Panc1 (cell line): Measurements from ENCODE around the gene PRRT1B. TPM values are rescaled to one million over a fixed set of nuclear protein-coding genes. Genes with fewer than 3 reads are reported as not detected.

ENCODE experiments used
- ATAC-seq: fragments of 200-7000 bp; cut with Tn5 transposase; 2 replicates; pipeline ENCODE4 v1.9.1; 2020; ENCODE audit warnings: mild to moderate bottlenecking, moderate library complexity
- BruUV-seq: library from RNA; stranded (reverse); fragments of 400-500 nt; replicated peaks from 2 replicates; lab custom pipeline; 2021; lab: Mats Ljungman, UMichigan
- CTCF ChIA-PET: fragments of 300-600 bp; sonication (Branson Sonifier 250); formaldehyde crosslinking; loops from one replicate; lab custom pipeline; 2022; ENCODE audit warnings: antibody characterized with exemption; lab: Charles Lee
- POLR2A ChIA-PET: fragments of 300-600 bp; sonication (Branson Sonifier 250); formaldehyde crosslinking; loops from one replicate; lab custom pipeline; 2022; ENCODE audit warnings: antibody characterized with exemption; lab: Charles Lee
- DNase-seq: peaks from one replicate; pipeline ENCODE4 v3.0.0-alpha.2; 2010; ENCODE audit warnings: low read depth, low spot score
- H3K27ac ChIP-seq: 2 replicates; pipeline ENCODE4 v1.5.1; 2011; ENCODE audit warnings: mild to moderate bottlenecking, low read length, inconsistent platforms
- H3K27me3 ChIP-seq: fragments of 200-500 bp; sonication (Bioruptor generic); 2 replicates; pipeline ENCODE4 v1.6.0; 2014; ENCODE audit warnings: low read length, inconsistent platforms; ENCODE audit not compliant: control insufficient read depth, insufficient read depth
- H3K36me3 ChIP-seq: fragments of 200-500 bp; sonication (Bioruptor generic); 2 replicates; pipeline ENCODE4 v1.5.1; 2014; ENCODE audit warnings: inconsistent platforms, mild to moderate bottlenecking, low read length, moderate library complexity; ENCODE audit not compliant: control insufficient read depth, insufficient read depth
- H3K4me1 ChIP-seq: 2 replicates; pipeline ENCODE4 v1.5.1; 2011; ENCODE audit warnings: inconsistent platforms, mild to moderate bottlenecking, low read length, moderate library complexity; ENCODE audit not compliant: control insufficient read depth, insufficient read depth
- H3K4me3 ChIP-seq, 2 experiments: 2 replicates each; pipeline ENCODE4 v1.5.1; 2011 to 2012; ENCODE audit warnings: low read depth in 2 of 2, low read length in 2 of 2, mild to moderate bottlenecking in 2 of 2, inconsistent platforms in 1 of 2, moderate library complexity in 1 of 2
- H3K9me3 ChIP-seq: fragments of 200-500 bp; sonication (Bioruptor generic); 2 replicates; pipeline ENCODE4 v1.5.1; 2014; ENCODE audit warnings: low read depth, mild to moderate bottlenecking, inconsistent platforms, low read length, moderate library complexity; ENCODE audit not compliant: control insufficient read depth, insufficient read depth
- POLR2AphosphoS5 ChIP-seq: IDR thresholded peaks from 2 replicates; pipeline ENCODE4 v1.6.1; 2012; ENCODE audit warnings: mild to moderate bottlenecking, low read depth, low read length, moderate library complexity
- SIN3A ChIP-seq: IDR thresholded peaks from 2 replicates; pipeline ENCODE4 v1.6.1; 2012; ENCODE audit warnings: low read depth, mild to moderate bottlenecking, low read length, moderate library complexity, borderline replicate concordance; ENCODE audit not compliant: insufficient read depth
- TCF7L2 ChIP-seq: IDR thresholded peaks from 2 replicates; pipeline ENCODE4 v1.6.1; 2011; ENCODE audit warnings: mild to moderate bottlenecking, low read depth, low read length, inconsistent platforms
- in situ Hi-C: cut with HindIII; loops from 2 replicates; pipeline ENCODE4 v1.10.0; 2016; ENCODE audit warnings: low sequenced_read_pairs, low pct_unique_long_range_greater_than_20kb
- intact Hi-C: fragments of 100-400 bp; cut with micrococcal nuclease; formaldehyde crosslinking; loops from one replicate; pipeline ENCODE4 v1.10.0; 2022; ENCODE audit not compliant: unreplicated experiment
- total RNA-seq: library from RNA; stranded (reverse); gene quantifications from one replicate; pipeline ENCODE4 v1.2.1, GENCODE V29; 2021; ENCODE audit not compliant: unreplicated experiment
- TF ChIP-seq, protein P1 (sequence below): fragments of 450-650 bp; IDR thresholded peaks from 2 replicates; pipeline ENCODE4 v1.5.1; 2017; ENCODE audit warnings: mild to moderate bottlenecking
- TF ChIP-seq, protein P2 (sequence below), 2 experiments: IDR thresholded peaks; 2 replicates each; pipeline ENCODE4 v1.6.1; 2011 to 2012; ENCODE audit warnings: low read depth in 2 of 2, control low read depth in 1 of 2, low read length in 1 of 2, mild to moderate bottlenecking in 1 of 2, moderate library complexity in 1 of 2; ENCODE audit not compliant: insufficient read depth in 1 of 2

The PRRT1B gene
- total RNA-seq, 1 experiment from 2014 or later: 1.1 TPM

DNA sequence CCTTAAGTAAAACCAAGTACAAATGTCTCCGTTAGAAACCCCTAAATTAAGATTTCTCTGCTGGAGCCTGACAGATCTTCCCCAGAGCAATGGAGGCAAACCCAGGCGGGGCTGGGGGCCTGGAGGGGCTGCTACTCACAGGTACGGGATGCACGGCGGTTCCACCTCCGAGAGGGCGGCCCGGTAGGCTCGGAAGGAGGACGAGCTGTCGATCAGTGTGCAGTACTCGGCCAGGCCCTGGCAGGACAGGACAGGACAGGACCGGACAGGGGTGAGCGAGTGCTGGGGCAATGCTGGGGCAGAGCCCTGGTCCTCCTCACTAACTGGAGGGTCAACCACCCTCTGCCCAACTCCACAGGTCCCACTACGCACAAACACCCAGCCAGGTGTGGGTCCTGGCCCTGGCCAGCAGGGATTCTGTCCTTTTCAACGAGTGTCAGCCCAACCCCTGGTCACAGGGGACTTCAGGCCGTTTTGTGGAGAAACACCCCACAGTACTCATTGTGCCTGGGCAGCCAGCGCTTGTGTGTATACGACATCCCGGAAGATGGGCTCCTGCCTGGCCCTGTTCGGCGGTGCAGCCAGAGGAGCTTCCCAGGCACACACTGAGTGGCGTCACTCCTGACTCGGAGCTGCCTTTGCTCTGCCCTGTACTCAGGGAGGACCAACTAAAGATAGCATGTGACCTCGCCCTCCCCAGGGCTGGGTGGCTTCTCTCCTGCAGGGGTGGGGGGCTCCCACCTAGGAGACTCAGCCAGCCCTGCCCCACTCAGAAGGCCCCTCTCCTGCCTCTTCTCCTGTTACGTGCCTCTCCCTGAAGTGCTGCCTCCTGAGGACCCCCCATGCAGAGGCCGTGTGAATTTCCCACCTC, 37.4 kb downstream of the PRRT1B start:
- H3K4me3 ChIP-seq: no peak overlapping the region
- ATAC-seq (no peak; the same call in 1 of the 2 replicates), DNase-seq (no peak)
- intact Hi-C loops: no loop called here
- no peak overlapping the region for H3K27ac ChIP-seq
- H3K27me3 ChIP-seq: no peaks in the 10 kb centered on the region
- BruUV-seq: no TSS peak
- no peaks in the 10 kb centered on the region for H3K9me3 ChIP-seq
- ChIA-PET CTCF (no interaction called here), POLR2A (no interaction called here)
- TF ChIP-seq TCF7L2: no peak
- TF ChIP-seq, protein P1, sequence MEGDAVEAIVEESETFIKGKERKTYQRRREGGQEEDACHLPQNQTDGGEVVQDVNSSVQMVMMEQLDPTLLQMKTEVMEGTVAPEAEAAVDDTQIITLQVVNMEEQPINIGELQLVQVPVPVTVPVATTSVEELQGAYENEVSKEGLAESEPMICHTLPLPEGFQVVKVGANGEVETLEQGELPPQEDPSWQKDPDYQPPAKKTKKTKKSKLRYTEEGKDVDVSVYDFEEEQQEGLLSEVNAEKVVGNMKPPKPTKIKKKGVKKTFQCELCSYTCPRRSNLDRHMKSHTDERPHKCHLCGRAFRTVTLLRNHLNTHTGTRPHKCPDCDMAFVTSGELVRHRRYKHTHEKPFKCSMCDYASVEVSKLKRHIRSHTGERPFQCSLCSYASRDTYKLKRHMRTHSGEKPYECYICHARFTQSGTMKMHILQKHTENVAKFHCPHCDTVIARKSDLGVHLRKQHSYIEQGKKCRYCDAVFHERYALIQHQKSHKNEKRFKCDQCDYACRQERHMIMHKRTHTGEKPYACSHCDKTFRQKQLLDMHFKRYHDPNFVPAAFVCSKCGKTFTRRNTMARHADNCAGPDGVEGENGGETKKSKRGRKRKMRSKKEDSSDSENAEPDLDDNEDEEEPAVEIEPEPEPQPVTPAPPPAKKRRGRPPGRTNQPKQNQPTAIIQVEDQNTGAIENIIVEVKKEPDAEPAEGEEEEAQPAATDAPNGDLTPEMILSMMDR: no peak
- no peak for TF ChIP-seq POLR2AphosphoS5
- no peak for TF ChIP-seq SIN3A
- TF ChIP-seq, protein P2, sequence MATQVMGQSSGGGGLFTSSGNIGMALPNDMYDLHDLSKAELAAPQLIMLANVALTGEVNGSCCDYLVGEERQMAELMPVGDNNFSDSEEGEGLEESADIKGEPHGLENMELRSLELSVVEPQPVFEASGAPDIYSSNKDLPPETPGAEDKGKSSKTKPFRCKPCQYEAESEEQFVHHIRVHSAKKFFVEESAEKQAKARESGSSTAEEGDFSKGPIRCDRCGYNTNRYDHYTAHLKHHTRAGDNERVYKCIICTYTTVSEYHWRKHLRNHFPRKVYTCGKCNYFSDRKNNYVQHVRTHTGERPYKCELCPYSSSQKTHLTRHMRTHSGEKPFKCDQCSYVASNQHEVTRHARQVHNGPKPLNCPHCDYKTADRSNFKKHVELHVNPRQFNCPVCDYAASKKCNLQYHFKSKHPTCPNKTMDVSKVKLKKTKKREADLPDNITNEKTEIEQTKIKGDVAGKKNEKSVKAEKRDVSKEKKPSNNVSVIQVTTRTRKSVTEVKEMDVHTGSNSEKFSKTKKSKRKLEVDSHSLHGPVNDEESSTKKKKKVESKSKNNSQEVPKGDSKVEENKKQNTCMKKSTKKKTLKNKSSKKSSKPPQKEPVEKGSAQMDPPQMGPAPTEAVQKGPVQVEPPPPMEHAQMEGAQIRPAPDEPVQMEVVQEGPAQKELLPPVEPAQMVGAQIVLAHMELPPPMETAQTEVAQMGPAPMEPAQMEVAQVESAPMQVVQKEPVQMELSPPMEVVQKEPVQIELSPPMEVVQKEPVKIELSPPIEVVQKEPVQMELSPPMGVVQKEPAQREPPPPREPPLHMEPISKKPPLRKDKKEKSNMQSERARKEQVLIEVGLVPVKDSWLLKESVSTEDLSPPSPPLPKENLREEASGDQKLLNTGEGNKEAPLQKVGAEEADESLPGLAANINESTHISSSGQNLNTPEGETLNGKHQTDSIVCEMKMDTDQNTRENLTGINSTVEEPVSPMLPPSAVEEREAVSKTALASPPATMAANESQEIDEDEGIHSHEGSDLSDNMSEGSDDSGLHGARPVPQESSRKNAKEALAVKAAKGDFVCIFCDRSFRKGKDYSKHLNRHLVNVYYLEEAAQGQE (IDR thresholded peaks at IDR 0.05; ENCODE audit: insufficient read depth in 1 of 2, low read depth in 2 of 2, low read length in 1 of 2): no peak
- no peaks in the 10 kb centered on the region for H3K36me3 ChIP-seq
- no peaks in the 10 kb centered on the region for H3K4me1 ChIP-seq
- in situ Hi-C loops: no loop called here

DNA sequence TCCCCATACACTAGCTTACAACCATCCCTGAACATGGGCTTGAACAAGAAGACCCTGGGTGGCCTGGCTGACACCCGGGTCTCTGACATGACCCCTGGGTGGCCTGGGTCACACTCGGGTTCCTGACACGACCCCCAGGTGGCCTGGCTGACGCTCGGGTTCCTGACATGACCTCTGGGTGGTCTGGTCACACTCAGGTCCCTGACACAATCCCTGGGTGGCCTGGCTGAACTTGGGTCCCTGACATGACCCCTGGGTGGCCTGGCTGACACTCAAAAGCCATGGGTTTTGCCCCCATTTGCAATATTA, 38.0 kb downstream of the PRRT1B start:
- ATAC-seq: no peak
- H3K4me1 ChIP-seq: no peaks in the 10 kb centered on the region
- TF ChIP-seq POLR2AphosphoS5 (no peak), SIN3A (no peak), TCF7L2 (no peak)
- TF ChIP-seq, protein P1: no peak
- TF ChIP-seq, protein P2 (IDR thresholded peaks at IDR 0.05; ENCODE audit: insufficient read depth in 1 of 2, low read depth in 2 of 2, low read length in 1 of 2): no peak
- no TSS peak for BruUV-seq
- H3K36me3 ChIP-seq: no peaks in the 10 kb centered on the region
- no peaks in the 10 kb centered on the region for H3K27me3 ChIP-seq
- H3K27ac ChIP-seq: no peak overlapping the region
- in situ Hi-C loops (no loop called here), intact Hi-C loops (no loop called here)
- CTCF ChIA-PET: no interaction called here
- POLR2A ChIA-PET: no interaction called here
- no peak overlapping the region for H3K4me3 ChIP-seq
- DNase-seq: no peak
- no peaks in the 10 kb centered on the region for H3K9me3 ChIP-seq
